Measurements from ENCODE around the gene SLC25A38. TPM values are rescaled to one million over a fixed set of nuclear protein-coding genes. Genes with fewer than 3 reads are reported as not detected.

SLC25A38 gene
- total RNA-seq, 1 donor from 2014 or later: 19.3 TPM

DNA sequence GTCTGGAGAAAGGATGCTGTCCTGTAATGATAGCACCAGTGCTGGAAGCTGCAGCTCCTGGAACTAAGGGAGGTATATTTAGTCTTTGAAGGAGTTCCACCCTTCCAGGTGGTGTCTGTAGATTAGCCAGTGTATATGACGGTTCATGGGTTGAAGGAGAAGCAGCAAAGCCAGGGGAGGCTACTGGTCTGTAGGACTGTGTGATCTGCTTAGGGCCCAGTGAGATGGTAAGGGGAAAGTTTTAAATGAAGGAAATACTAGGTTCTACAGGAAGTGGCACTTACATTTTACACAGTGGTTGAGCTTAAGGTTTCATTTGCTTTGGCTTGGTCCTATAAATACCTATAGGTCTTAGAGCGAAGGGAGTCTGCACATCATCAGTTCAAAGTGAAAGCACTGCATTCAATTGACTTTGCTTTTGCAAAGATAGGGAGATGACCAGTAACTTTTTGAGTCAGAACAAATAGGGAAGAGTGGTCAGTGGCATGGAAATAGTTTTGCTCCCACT, 5.6 kb downstream of the SLC25A38 start:
- no peaks in the 10 kb centered on the region for H3K4me1 ChIP-seq
- no peaks in the 10 kb centered on the region for H3K36me3 ChIP-seq
- no peak overlapping the region for H2AFZ ChIP-seq (replicated peaks)
- Mint-ChIP-seq H3K27ac (no peak overlapping the region), H3K36me3 (peaks cover 10% of the 10 kb centered on the region), H3K27me3 (ENCODE audit: insufficient read depth, low read depth) (peaks cover 2% of the 10 kb centered on the region), H3K4me1 (peaks cover 7% of the 10 kb centered on the region), H3K9me3 (no peaks in the 10 kb centered on the region), H3K4me3 (no peak overlapping the region)
- TF ChIP-seq, protein P1, sequence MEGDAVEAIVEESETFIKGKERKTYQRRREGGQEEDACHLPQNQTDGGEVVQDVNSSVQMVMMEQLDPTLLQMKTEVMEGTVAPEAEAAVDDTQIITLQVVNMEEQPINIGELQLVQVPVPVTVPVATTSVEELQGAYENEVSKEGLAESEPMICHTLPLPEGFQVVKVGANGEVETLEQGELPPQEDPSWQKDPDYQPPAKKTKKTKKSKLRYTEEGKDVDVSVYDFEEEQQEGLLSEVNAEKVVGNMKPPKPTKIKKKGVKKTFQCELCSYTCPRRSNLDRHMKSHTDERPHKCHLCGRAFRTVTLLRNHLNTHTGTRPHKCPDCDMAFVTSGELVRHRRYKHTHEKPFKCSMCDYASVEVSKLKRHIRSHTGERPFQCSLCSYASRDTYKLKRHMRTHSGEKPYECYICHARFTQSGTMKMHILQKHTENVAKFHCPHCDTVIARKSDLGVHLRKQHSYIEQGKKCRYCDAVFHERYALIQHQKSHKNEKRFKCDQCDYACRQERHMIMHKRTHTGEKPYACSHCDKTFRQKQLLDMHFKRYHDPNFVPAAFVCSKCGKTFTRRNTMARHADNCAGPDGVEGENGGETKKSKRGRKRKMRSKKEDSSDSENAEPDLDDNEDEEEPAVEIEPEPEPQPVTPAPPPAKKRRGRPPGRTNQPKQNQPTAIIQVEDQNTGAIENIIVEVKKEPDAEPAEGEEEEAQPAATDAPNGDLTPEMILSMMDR (IDR thresholded peaks at IDR 0.05): no peak
- no peak for TF ChIP-seq EZH2phosphoT487 (IDR thresholded peaks at IDR 0.05)
- no peak for TF ChIP-seq EZH2 (IDR thresholded peaks at IDR 0.05)
- peaks cover 1% of the 10 kb centered on the region for H3F3A ChIP-seq (ENCODE audit: low read depth)
- DNase-seq (ENCODE audit: low spot score): no peak
- no peaks in the 10 kb centered on the region for H3K27me3 ChIP-seq
- peaks cover 64% of the 10 kb centered on the region for H3K79me2 ChIP-seq (ENCODE audit: low read depth)
- no peak overlapping the region for H3K4me2 ChIP-seq
- peaks cover 49% of the 10 kb centered on the region for H4K20me1 ChIP-seq (ENCODE audit: low read depth)
- no peak overlapping the region for H3K9ac ChIP-seq
- H3K4me3 ChIP-seq: no peak overlapping the region
- H3K27ac ChIP-seq: no peak overlapping the region
- no peaks in the 10 kb centered on the region for H3K9me3 ChIP-seq (ENCODE audit: low read depth)

DNA sequence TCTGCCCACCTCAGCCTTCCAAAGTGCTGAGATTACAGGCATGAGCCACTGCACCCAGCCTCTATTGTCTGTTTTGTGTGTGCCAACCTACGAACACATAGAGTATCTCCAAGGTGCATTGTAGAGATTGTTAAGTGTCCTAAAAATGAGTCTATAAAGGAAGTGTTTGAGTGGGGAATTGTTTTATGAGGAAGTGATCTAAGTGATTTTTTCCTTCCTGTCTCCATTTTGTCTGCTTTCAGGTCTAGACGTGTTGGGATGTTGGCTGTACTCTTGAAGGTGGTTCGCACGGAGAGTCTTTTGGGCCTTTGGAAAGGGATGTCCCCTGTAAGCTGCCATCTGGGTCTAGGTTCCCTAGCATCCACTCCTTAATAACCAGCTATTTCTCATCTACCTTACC, 7.0 kb downstream of the SLC25A38 start:
- H3K4me1 Mint-ChIP-seq: peaks cover 4% of the 10 kb centered on the region

DNA sequence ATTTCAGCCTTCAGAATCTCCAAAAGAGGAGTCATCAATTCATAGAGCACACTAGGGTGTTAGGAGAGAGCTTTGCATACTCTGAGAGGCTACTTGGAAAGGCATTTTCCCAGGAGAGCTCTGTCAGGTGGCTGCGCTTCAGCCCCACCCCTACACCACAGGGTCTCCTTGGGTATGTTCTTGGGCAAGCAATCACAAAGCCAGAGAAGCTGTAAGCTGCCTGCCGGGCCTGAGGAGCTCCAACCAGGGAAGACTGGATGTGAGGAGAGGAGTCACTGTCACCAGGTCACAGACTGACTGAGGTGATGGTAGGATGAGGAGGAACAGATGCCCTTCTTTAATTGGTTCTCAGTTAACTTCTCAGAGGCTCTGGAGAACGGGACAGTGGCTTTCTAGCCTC, 13.5 kb downstream of the SLC25A38 start:
- H3K79me2 ChIP-seq (ENCODE audit: low read depth): no peaks in the 10 kb centered on the region
- Mint-ChIP-seq H3K27ac (no peak overlapping the region), H3K4me3 (no peak overlapping the region), H3K27me3 (ENCODE audit: insufficient read depth, low read depth) (no peaks in the 10 kb centered on the region), H3K36me3 (peaks cover 23% of the 10 kb centered on the region), H3K9me3 (no peaks in the 10 kb centered on the region), H3K4me1 (no peaks in the 10 kb centered on the region)
- H3K9ac ChIP-seq: no peak overlapping the region
- H4K20me1 ChIP-seq (ENCODE audit: low read depth): no peaks in the 10 kb centered on the region
- H3K27ac ChIP-seq: no peak overlapping the region
- H3K9me3 ChIP-seq (ENCODE audit: low read depth): no peaks in the 10 kb centered on the region
- H3K4me2 ChIP-seq: no peak overlapping the region
- H3K27me3 ChIP-seq: no peaks in the 10 kb centered on the region
- DNase-seq (ENCODE audit: low spot score): no peak
- H3F3A ChIP-seq (ENCODE audit: low read depth): no peaks in the 10 kb centered on the region
- TF ChIP-seq, protein P1 (IDR thresholded peaks at IDR 0.05): no peak
- no peak for TF ChIP-seq EZH2phosphoT487 (IDR thresholded peaks at IDR 0.05)
- TF ChIP-seq EZH2 (IDR thresholded peaks at IDR 0.05): no peak
- H2AFZ ChIP-seq (replicated peaks): no peak overlapping the region
- no peak overlapping the region for H3K4me3 ChIP-seq
- peaks cover 6% of the 10 kb centered on the region for H3K36me3 ChIP-seq
- H3K4me1 ChIP-seq: no peaks in the 10 kb centered on the region

More for the DNA sequence above, 7.0 kb downstream of the SLC25A38 start:
- Histone ChIP-seq H3K4me3 (no peak overlapping the region), H3K36me3 (peaks cover 6% of the 10 kb centered on the region), H3K27ac (no peak overlapping the region), H3K9ac (no peak overlapping the region), H3K79me2 (ENCODE audit: low read depth) (peaks cover 53% of the 10 kb centered on the region), H3K9me3 (ENCODE audit: low read depth) (no peaks in the 10 kb centered on the region), H4K20me1 (ENCODE audit: low read depth) (peaks cover 41% of the 10 kb centered on the region), H2AFZ (replicated peaks) (no peak overlapping the region), H3K4me1 (no peaks in the 10 kb centered on the region), H3F3A (ENCODE audit: low read depth) (no peaks in the 10 kb centered on the region), H3K27me3 (no peaks in the 10 kb centered on the region), H3K4me2 (no peak overlapping the region)
- Mint-ChIP-seq H3K9me3 (no peaks in the 10 kb centered on the region), H3K27me3 (ENCODE audit: insufficient read depth, low read depth) (peaks cover 2% of the 10 kb centered on the region), H3K27ac (no peak overlapping the region), H3K36me3 (peaks cover 17% of the 10 kb centered on the region), H3K4me3 (no peak overlapping the region)
- TF ChIP-seq, protein P1 (IDR thresholded peaks at IDR 0.05): no peak
- TF ChIP-seq EZH2 (IDR thresholded peaks at IDR 0.05) (no peak), EZH2phosphoT487 (IDR thresholded peaks at IDR 0.05) (no peak)
- DNase-seq (ENCODE audit: low spot score): no peak

Measured in neural progenitor cell (in vitro differentiated cells).